ENCODE results near the gene YBEY.

Gene YBEY

DNA sequence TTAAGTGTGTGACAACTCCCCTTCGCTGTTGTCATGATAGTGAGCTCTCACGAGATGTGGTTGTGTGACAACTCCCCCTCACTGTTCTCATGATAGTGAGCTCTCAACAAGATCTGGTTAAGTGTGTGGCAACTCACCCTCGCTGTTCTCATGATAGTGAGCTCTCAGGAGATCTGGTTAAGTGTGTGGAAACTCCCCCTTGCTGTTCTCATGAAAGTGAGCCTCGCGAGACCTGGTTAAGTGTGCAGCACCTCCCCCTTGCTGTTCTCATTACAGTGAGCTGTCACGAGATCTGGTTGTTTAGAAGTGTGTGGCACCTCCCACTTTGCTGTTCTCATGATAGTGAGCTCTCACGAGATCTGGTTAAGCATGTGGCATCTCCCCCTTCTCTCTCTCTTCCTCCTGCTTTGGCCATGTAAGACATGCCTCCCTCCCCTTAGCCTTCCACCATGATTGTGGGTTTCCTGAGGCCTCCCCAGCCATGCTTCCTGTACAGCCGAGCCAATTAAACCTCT lies 32.5 kb upstream of the YBEY start:
- TF ChIP-seq, protein P1, sequence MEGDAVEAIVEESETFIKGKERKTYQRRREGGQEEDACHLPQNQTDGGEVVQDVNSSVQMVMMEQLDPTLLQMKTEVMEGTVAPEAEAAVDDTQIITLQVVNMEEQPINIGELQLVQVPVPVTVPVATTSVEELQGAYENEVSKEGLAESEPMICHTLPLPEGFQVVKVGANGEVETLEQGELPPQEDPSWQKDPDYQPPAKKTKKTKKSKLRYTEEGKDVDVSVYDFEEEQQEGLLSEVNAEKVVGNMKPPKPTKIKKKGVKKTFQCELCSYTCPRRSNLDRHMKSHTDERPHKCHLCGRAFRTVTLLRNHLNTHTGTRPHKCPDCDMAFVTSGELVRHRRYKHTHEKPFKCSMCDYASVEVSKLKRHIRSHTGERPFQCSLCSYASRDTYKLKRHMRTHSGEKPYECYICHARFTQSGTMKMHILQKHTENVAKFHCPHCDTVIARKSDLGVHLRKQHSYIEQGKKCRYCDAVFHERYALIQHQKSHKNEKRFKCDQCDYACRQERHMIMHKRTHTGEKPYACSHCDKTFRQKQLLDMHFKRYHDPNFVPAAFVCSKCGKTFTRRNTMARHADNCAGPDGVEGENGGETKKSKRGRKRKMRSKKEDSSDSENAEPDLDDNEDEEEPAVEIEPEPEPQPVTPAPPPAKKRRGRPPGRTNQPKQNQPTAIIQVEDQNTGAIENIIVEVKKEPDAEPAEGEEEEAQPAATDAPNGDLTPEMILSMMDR (IDR thresholded peaks at IDR 0.05; ENCODE audit: low read depth, low read length), result no peak
- H3K4me3 ChIP-seq (ENCODE audit: low read depth, low read length), result no peak overlapping the region

DNA sequence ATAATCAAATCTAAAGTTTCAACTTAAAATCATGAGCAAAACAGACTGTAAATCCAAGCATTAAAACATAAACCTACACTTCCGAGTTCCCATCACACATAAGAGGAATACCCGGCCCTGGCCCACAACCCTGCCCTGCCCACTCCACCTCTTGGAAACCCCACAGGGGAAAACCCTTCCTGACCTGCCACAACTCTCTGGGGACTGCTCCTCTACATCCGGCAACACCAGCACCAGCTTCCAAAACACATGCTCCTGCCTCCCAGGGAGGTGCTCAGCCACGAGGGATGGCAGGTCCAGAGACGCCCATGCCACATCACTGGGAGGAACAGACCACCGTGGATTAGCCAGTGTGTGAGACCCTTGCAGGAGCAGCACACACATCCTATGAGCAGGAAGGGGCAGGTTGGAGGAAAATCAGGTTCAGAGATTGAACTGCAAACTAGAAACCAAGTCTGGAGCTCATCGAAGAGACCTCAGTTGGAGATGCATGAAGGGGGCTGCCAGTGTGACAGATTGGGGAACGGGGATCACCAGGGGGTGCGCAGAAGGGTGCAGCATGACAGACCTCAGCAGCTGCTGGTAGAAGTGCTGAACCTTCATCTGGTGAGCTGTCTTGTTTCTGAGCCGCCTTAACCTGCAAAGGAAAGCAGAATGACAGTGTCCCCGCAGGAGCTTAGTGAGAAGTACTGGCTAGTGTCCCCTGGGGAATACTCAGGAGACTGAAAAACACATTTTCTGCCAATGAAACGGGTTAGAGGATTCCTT lies 31.8 kb upstream of the YBEY start:
- H3K4me3 ChIP-seq (ENCODE audit: low read depth, low read length), result no peak overlapping the region
- TF ChIP-seq, protein P1 (IDR thresholded peaks at IDR 0.05; ENCODE audit: low read depth, low read length), result no peak

DNA sequence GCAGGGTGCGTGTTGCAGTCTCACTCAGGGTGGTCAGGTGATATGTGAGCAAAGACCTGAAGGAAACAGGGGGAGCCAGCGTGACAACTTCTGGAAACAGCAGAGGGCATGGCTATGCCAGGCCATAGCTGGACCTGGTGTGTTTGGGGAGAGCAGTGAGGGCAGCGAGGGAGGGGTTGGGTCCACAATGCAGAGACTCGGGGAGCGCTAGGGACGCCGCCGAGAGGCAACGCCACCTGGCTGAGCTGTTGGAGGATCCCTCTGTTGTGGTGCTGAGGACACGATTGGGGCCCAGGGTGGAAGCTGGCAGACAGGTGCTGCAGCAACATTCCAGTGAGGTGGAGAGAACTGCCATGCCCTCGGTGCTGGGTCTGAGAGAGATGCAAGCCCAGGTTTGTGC lies 31.0 kb upstream of the YBEY start:
- no peak overlapping the region for H3K4me3 ChIP-seq (ENCODE audit: low read depth, low read length)
- TF ChIP-seq, protein P1 (IDR thresholded peaks at IDR 0.05; ENCODE audit: low read depth, low read length), result no peak

DNA sequence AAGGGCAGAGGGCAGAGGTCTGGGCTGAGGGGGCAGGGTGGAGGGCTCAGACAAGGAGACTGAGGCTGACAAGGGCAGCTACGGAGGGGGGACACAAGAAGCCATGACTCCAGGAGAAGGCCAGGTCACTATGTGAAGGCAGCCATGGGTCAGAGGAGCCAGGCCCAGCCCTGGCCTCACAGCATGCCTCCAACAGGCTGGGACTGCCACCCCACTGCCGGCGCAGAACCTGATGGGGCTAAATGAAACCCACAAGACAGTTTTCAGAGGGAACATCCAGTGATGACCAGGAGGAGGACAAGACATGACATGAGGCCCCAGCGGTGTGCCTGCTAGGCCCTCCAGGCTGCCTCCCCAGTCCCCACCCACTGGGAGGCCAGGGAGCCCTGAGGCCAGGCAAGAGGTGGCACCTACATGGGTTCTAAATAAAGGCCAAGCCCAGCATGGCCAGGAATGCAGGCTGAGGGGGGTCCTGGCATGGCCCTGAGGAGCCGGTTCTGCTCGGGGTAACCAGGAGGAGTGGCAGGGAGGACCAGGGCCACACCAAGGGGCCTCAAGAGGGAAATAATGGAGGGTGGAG lies 30.3 kb upstream of the YBEY start:
- TF ChIP-seq, protein P1 (IDR thresholded peaks at IDR 0.05; ENCODE audit: low read depth, low read length), result no peak
- H3K4me3 ChIP-seq (ENCODE audit: low read depth, low read length), result no peak overlapping the region

DNA sequence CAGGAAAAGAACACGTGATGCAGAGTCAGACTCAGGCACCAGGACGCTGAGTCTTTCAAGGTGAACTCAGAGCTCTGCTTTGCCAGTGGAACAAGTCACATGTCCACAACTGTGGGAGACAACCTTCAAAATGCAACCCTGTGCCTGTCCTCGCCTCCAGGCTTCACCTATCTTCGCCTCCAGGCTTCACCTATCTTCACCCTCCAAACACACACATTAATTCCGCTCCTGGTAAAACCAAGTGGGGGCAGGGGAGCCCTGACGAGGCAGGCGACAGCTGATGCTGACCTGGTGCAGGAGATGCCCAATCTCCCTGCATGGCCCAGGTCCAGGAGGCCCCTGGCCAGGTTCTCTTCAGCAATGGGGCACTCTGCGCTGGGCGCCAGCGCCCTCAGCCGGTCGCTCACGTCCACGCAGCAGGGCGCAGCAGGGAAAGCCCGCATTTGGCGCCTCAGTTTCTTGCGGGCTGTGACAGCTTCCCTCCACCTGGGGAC lies 29.6 kb upstream of the YBEY start:
- TF ChIP-seq, protein P1 (IDR thresholded peaks at IDR 0.05; ENCODE audit: low read depth, low read length), result no peak
- H3K4me3 ChIP-seq (ENCODE audit: low read depth, low read length), result no peak overlapping the region

DNA sequence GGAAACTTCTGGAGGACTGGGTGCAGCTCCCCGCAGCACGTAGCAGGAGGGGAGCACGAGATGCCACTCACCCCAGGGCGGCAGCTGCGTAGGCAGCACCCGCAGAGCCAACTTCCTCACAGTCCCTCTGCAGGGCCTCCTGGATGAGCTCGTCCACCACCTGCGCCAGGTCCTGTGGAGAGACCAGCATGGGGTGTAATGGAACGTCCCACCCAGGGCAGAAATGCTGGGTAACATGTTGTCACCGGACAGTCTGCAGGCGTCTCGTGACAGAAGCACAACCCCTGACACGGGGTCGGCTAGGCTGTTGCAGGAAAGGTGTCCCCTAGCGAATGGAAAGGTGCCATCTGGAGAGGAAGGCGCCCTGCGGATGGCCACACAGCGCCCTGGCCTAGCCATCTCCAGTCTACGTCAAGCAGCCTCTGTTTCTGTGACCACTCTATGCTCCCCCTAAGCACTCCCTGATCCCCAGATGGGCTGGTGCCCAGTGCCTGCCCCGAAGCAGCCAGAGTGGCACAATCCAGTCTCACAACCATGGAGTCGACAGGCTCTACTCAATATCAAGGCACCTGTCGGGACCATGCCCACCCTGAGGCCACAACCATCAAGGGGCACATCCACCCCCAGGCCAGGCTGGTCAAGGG lies 22.0 kb upstream of the YBEY start:
- no peak overlapping the region for H3K4me3 ChIP-seq (ENCODE audit: low read depth, low read length)
- TF ChIP-seq, protein P1 (IDR thresholded peaks at IDR 0.05; ENCODE audit: low read depth, low read length), result no peak

Measured in WI38 (cell line).